ENCODE results near the gene THBS1. TPM values are rescaled to one million over a fixed set of nuclear protein-coding genes. Genes with fewer than 3 reads are reported as not detected.

The THBS1 gene
- total RNA-seq, 1 donor from 2014 or later, result 67.3 TPM

- Histone ChIP-seq H3K36me3 (ENCODE audit: control insufficient read depth, insufficient read depth, low read length) (peaks cover 9% of the 10 kb centered on the region), H3K4me3 (ENCODE audit: low read depth, low read length) (no peak overlapping the region), H3K27me3 (ENCODE audit: control insufficient read depth, insufficient read depth, low read length) (no peaks in the 10 kb centered on the region)
- no peak for TF ChIP-seq CTCF (IDR thresholded peaks at IDR 0.05; ENCODE audit: insufficient read depth, low read length, poor library complexity, severe bottlenecking)
- no peak for DNase-seq (ENCODE audit: low read depth)
Observed at GRCh38 chr15:39587096-39587721, 6.3 kb downstream of the THBS1 start.

- TF ChIP-seq CTCF (IDR thresholded peaks at IDR 0.05; ENCODE audit: insufficient read depth, low read length, poor library complexity, severe bottlenecking), result no peak
- H3K27me3 ChIP-seq (ENCODE audit: control insufficient read depth, insufficient read depth, low read length), result no peaks in the 10 kb centered on the region
- H3K4me3 ChIP-seq (ENCODE audit: low read depth, low read length), result no peak overlapping the region
- peaks cover 13% of the 10 kb centered on the region for H3K36me3 ChIP-seq (ENCODE audit: control insufficient read depth, insufficient read depth, low read length)
- no peak for DNase-seq (ENCODE audit: low read depth)
Observed at GRCh38 chr15:39587731-39588530, 7.1 kb downstream of the THBS1 start.

GRCh38 chr15:39588531-39589192, 7.8 kb downstream of the THBS1 start:
- no peak for DNase-seq (ENCODE audit: low read depth)
- no peak overlapping the region for H3K4me3 ChIP-seq (ENCODE audit: low read depth, low read length)
- no peak for TF ChIP-seq CTCF (IDR thresholded peaks at IDR 0.05; ENCODE audit: insufficient read depth, low read length, poor library complexity, severe bottlenecking)
- H3K27me3 ChIP-seq (ENCODE audit: control insufficient read depth, insufficient read depth, low read length), result no peaks in the 10 kb centered on the region
- H3K36me3 ChIP-seq (ENCODE audit: control insufficient read depth, insufficient read depth, low read length), result peaks cover 13% of the 10 kb centered on the region

- Histone ChIP-seq H3K36me3 (ENCODE audit: control insufficient read depth, insufficient read depth, low read length) (peaks cover 13% of the 10 kb centered on the region), H3K4me3 (ENCODE audit: low read depth, low read length) (no peak overlapping the region)
- no peak for DNase-seq (ENCODE audit: low read depth)
Observed at GRCh38 chr15:39589193-39589814, 8.4 kb downstream of the THBS1 start.

More at GRCh38 chr15:39589193-39589814, 8.4 kb downstream of the THBS1 start:
- H3K27me3 ChIP-seq (ENCODE audit: control insufficient read depth, insufficient read depth, low read length), result no peaks in the 10 kb centered on the region
- no peak for TF ChIP-seq CTCF (IDR thresholded peaks at IDR 0.05; ENCODE audit: insufficient read depth, low read length, poor library complexity, severe bottlenecking)

All from kidney epithelial cell (primary cell).